B cell (primary cell): ENCODE results near the gene PIP5KL1. TPM values are rescaled to one million over a fixed set of nuclear protein-coding genes. Genes with fewer than 3 reads are reported as not detected.

Experiments used
- ATAC-seq: fragments of 200-7000 bp; cut with Tn5 transposase; one replicate; pipeline ENCODE4 v1.10.0; 2021; ENCODE audit warnings: low read depth, mild to moderate bottlenecking, moderate number of reproducible peaks, moderate library complexity
- CTCF ChIA-PET: fragments of 350-600 bp; sonication (Branson Sonifier 250); formaldehyde crosslinking; loops from one replicate; lab custom pipeline; 2021; ENCODE audit warnings: antibody characterized with exemption, inconsistent platforms; lab: Charles Lee
- POLR2A ChIA-PET: fragments of 350-600 bp; sonication (Branson Sonifier 250); formaldehyde crosslinking; loops from one replicate; lab custom pipeline; 2021; ENCODE audit warnings: antibody characterized with exemption; lab: Charles Lee
- DNase-seq: peaks from one replicate; pipeline ENCODE4 v3.0.0; 2013
- H2AFZ ChIP-seq: 2 replicates; pipeline ENCODE4 v1.6.1; 2012; ENCODE audit warnings: mild to moderate bottlenecking, low read depth, low read length; ENCODE audit not compliant: insufficient read depth, poor library complexity, severe bottlenecking
- H3K27ac ChIP-seq, 2 donors: 1 replicate in 1 of 2; 2 replicates in 1 of 2; pipeline ENCODE4 v1.5.1; 2012 to 2013; ENCODE audit warnings: low read length in 2 of 2, mild to moderate bottlenecking in 2 of 2, moderate library complexity in 1 of 2
- H3K27me3 ChIP-seq, 4 experiments: fragments of 200-600 bp in 1 of 4; sonication (generic) in 1 of 4; replicated peaks in 1 of 4; 1 replicate in 2 of 4; 2 replicates in 2 of 4; pipeline versions ENCODE4 v1.6.1 to v1.7.0; 2013 to 2016; ENCODE audit warnings: low read length in 3 of 4, mild to moderate bottlenecking in 2 of 4, mixed read lengths in 1 of 4, moderate library complexity in 1 of 4; ENCODE audit not compliant: insufficient read depth in 4 of 4, control insufficient read depth in 3 of 4; ENCODE audit errors: control extremely low read depth in 1 of 4
- H3K36me3 ChIP-seq, 2 experiments: replicated peaks in 1 of 2; 1 replicate in 1 of 2; 2 replicates in 1 of 2; pipeline versions ENCODE4 v1.6.1 to v1.7.1; 2013; ENCODE audit warnings: low read length in 1 of 2; ENCODE audit not compliant: insufficient read depth in 2 of 2, control insufficient read depth in 1 of 2; ENCODE audit errors: control extremely low read depth in 1 of 2, extremely low read depth in 1 of 2
- H3K4me1 ChIP-seq, 2 donors: fragments of 200-600 bp in 1 of 2; sonication (generic) in 1 of 2; 1 replicate in 1 of 2; 2 replicates in 1 of 2; pipeline versions ENCODE4 v1.5.1 to v1.6.1; 2013 to 2017; ENCODE audit warnings: low read length in 2 of 2; ENCODE audit not compliant: control insufficient read depth in 2 of 2, insufficient read depth in 2 of 2
- H3K4me2 ChIP-seq: replicated peaks from 2 replicates; pipeline ENCODE3; 2012; ENCODE audit warnings: mild to moderate bottlenecking, low read depth, low read length; ENCODE audit not compliant: poor library complexity, severe bottlenecking
- H3K4me3 ChIP-seq, 5 experiments: fragments of 200-600 bp in 1 of 5; sonication (generic) in 1 of 5; 1 replicate in 3 of 5; 2 replicates in 2 of 5; pipeline versions ENCODE4 v1.5.1 to v1.7.0; 2011 to 2016; ENCODE audit warnings: low read length in 4 of 5, mild to moderate bottlenecking in 4 of 5, low read depth in 2 of 5, control low read depth in 1 of 5, moderate library complexity in 1 of 5; ENCODE audit not compliant: insufficient read depth in 1 of 5; ENCODE audit errors: control extremely low read depth in 1 of 5, extremely low read depth in 1 of 5
- H3K79me2 ChIP-seq: fragments of 200-600 bp; sonication (generic); one replicate; pipeline ENCODE4 v1.6.0; 2016; ENCODE audit warnings: low read length; ENCODE audit not compliant: control insufficient read depth, insufficient read depth
- H3K9ac ChIP-seq: fragments of 200-600 bp; sonication (generic); 2 replicates; pipeline ENCODE4 v1.6.1; 2017; ENCODE audit warnings: mild to moderate bottlenecking, low read length, moderate library complexity
- H3K9me3 ChIP-seq, 3 donors: one replicate each; pipeline versions ENCODE4 v1.6.1 to v1.7.1; 2013; ENCODE audit warnings: low read length in 2 of 3; ENCODE audit not compliant: control insufficient read depth in 2 of 3, insufficient read depth in 1 of 3; ENCODE audit errors: control extremely low read depth in 1 of 3
- H4K20me1 ChIP-seq: 2 replicates; pipeline ENCODE4 v1.6.0; 2012; ENCODE audit warnings: mild to moderate bottlenecking, low read length; ENCODE audit not compliant: insufficient read depth, control insufficient read depth, poor library complexity, severe bottlenecking
- H3K27ac Mint-ChIP-seq: one replicate; pipeline ENCODE4 v1.8.0; 2021; ENCODE audit warnings: mixed read lengths
- H3K27me3 Mint-ChIP-seq: one replicate; pipeline ENCODE4 v1.8.0; 2021; ENCODE audit warnings: mixed read lengths
- H3K4me1 Mint-ChIP-seq: one replicate; pipeline ENCODE4 v1.8.0; 2021; ENCODE audit warnings: mixed read lengths
- H3K4me3 Mint-ChIP-seq: one replicate; pipeline ENCODE4 v1.8.0; 2021; ENCODE audit warnings: mixed read lengths
- H3K9me3 Mint-ChIP-seq: one replicate; pipeline ENCODE4 v1.8.0; 2022; ENCODE audit warnings: mixed read lengths; ENCODE audit not compliant: insufficient read depth
- EZH2 ChIP-seq: IDR thresholded peaks from 2 replicates; pipeline ENCODE4 v1.6.1; 2012; ENCODE audit warnings: borderline replicate concordance, low read depth, mild to moderate bottlenecking, moderate library complexity, low read length; ENCODE audit not compliant: insufficient read depth, poor library complexity, severe bottlenecking
- WGBS: methylation state at CpG from one replicate; pipeline ENCODE4 v1.1.5; 2013; ENCODE audit warnings: missing lambda C conversion rate; ENCODE audit not compliant: insufficient coverage; 5-methylcytosine and 5-hydroxymethylcytosine counted together
- intact Hi-C: fragments of 100-400 bp; cut with micrococcal nuclease; formaldehyde crosslinking; loops from one replicate; pipeline ENCODE4 v1.10.0; 2022
- polyA plus RNA-seq: library from polyadenylated mRNA; depleted of rRNA; stranded (reverse); fragments of >200 nt; gene quantifications from 2 replicates; pipeline ENCODE4 v1.2.3, GENCODE V29; 2012
- total RNA-seq, 2 donors: library from RNA; stranded (reverse); fragments of 120-200 nt in 1 of 2; gene quantifications; 1 replicate in 1 of 2; 2 replicates in 1 of 2; pipeline versions ENCODE4 v1.2.3 to v1.2.4, GENCODE V29; 2013 to 2022
- TF ChIP-seq, protein P1 (sequence below): fragments of 200-600 bp; IDR thresholded peaks from one replicate; pipeline ENCODE4 v1.8.0; 2022; ENCODE audit warnings: antibody characterized with exemption, mild to moderate bottlenecking

PIP5KL1 gene
- total and polyA plus RNA-seq, 2 donors (not counting 1 experiment from before 2014, with no cell fraction given), result 0.75 to 1.4 TPM

DNA sequence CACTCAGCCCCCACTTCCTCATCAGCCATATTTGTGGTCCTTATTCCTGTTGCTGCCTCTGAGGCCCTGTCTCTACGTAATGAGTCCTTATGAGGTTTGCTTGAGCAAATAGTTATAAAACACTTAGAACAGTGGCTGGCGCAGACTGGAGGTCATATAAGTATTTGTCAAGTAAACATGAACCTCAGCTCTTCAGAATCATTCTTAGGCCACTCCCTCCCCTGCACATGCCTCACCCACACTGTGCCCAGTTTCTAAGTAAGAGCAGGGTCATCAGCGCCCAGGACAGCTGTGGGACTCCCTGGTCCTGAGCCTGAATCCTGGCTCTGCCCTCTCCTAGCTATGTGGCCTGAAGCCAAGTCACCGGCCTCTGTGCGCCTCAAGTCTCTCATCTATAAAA is 17.7 kb downstream of the PIP5KL1 start:
- Histone ChIP-seq H3K27ac (peak overlapping the region in 1 of 2 donors; percentile 8), H3K4me2 (no peak overlapping the region), H3K4me1 (peaks cover 29 to 68% of the 10 kb centered on the region in 2 donors), H3K9me3 (no peaks in the 10 kb centered on the region), H3K27me3 (no peaks in the 10 kb centered on the region), H3K9ac (no peak overlapping the region), H3K36me3 (peaks cover 0 to 56% of the 10 kb centered on the region in 2 experiments), H3K4me3 (no peak overlapping the region), H2AFZ (no peak overlapping the region), H3K79me2 (peaks cover 55% of the 10 kb centered on the region), H4K20me1 (no peaks in the 10 kb centered on the region)
- POLR2A ChIA-PET, result interaction anchor here (0.6 to 6.4 kb wide), 3 partner anchors 11 to 1108 kb away, joined by 3 to 228 read pairs (median 5); partner anchors contain the start of genes ST6GALNAC6 and ZBTB43
- CTCF ChIA-PET, result interaction anchor here (0.6 to 17.3 kb wide), 6 partner anchors 9 to 134 kb away, joined by 3 to 237 read pairs (median 4); no protein-coding TSS in a partner anchor
- peak overlapping the region; percentile 81 for H3K27ac Mint-ChIP-seq
- ATAC-seq (no peak), DNase-seq (peak; percentile 17)
- 100% methylated on average over 3 of the region's 5 CpGs for WGBS
- H3K4me1 Mint-ChIP-seq, result peaks cover 60% of the 10 kb centered on the region
- intact Hi-C loops, result no loop called here
- no peaks in the 10 kb centered on the region for H3K27me3 Mint-ChIP-seq
- H3K9me3 Mint-ChIP-seq, result no peaks in the 10 kb centered on the region
- no peak for TF ChIP-seq EZH2
- TF ChIP-seq, protein P1, sequence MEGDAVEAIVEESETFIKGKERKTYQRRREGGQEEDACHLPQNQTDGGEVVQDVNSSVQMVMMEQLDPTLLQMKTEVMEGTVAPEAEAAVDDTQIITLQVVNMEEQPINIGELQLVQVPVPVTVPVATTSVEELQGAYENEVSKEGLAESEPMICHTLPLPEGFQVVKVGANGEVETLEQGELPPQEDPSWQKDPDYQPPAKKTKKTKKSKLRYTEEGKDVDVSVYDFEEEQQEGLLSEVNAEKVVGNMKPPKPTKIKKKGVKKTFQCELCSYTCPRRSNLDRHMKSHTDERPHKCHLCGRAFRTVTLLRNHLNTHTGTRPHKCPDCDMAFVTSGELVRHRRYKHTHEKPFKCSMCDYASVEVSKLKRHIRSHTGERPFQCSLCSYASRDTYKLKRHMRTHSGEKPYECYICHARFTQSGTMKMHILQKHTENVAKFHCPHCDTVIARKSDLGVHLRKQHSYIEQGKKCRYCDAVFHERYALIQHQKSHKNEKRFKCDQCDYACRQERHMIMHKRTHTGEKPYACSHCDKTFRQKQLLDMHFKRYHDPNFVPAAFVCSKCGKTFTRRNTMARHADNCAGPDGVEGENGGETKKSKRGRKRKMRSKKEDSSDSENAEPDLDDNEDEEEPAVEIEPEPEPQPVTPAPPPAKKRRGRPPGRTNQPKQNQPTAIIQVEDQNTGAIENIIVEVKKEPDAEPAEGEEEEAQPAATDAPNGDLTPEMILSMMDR, result no peak
- peak overlapping the region; percentile 57 for H3K4me3 Mint-ChIP-seq

DNA sequence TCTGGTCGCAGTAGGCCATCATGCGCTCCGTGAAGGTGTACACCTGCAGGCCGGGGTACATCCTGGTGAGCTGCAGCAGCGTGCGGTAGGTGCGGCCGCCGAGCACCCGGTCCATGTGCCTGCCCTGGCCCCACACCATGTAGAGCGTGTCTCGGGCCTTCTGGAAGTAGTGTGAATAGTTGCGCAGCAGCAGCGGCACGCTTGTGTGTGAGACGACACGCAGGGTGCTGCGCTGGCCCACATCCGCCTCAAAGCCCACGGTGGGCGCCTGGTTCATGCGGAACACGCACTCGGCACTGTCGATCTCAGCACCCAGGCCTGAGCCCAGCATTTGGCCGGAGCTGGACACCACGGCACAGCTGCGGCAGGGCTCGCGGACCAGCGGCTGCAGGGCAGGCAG is 18.3 kb downstream of the PIP5KL1 start:
- Histone ChIP-seq H4K20me1 (no peaks in the 10 kb centered on the region), H3K79me2 (peaks cover 55% of the 10 kb centered on the region), H3K27ac (peak overlapping the region; percentile 51 to 76), H2AFZ (no peak overlapping the region), H3K27me3 (no peaks in the 10 kb centered on the region), H3K4me3 (no peak overlapping the region), H3K4me1 (peaks cover 25 to 68% of the 10 kb centered on the region in 2 donors), H3K9me3 (no peaks in the 10 kb centered on the region), H3K36me3 (peaks cover 0 to 59% of the 10 kb centered on the region in 2 experiments), H3K4me2 (no peak overlapping the region), H3K9ac (no peak overlapping the region)
- peak; percentile 22 for DNase-seq
- POLR2A ChIA-PET, result interaction anchor here (0.6 to 6.4 kb wide), 2 partner anchors 11 to 231 kb away, joined by 5 to 228 read pairs; partner anchors contain the start of gene ST6GALNAC6
- 99% methylated on average over 31 of the region's 31 CpGs for WGBS
- H3K27ac Mint-ChIP-seq, result peak overlapping the region; percentile 99
- peak overlapping the region; percentile 34 for H3K4me3 Mint-ChIP-seq
- intact Hi-C loops, result no loop called here
- H3K9me3 Mint-ChIP-seq, result no peaks in the 10 kb centered on the region
- no peak for ATAC-seq
- TF ChIP-seq, protein P1, result no peak
- no peak for TF ChIP-seq EZH2
- CTCF ChIA-PET, result interaction anchor here (0.6 to 17.3 kb wide), 6 partner anchors 9 to 133 kb away, joined by 3 to 237 read pairs (median 4); no protein-coding TSS in a partner anchor
- H3K27me3 Mint-ChIP-seq, result no peaks in the 10 kb centered on the region
- H3K4me1 Mint-ChIP-seq, result peaks cover 57% of the 10 kb centered on the region
